Right lobe of liver (tissue), 6 donors: ENCODE results near the gene PTPRN2. TPM values are rescaled to one million over a fixed set of nuclear protein-coding genes. Genes with fewer than 3 reads are reported as not detected.

ENCODE experiments used
- ATAC-seq, 4 donors: fragments of 200-7000 bp; cut with Tn5 transposase; one replicate each; pipeline ENCODE4 v1.9.1; 2020; ENCODE audit warnings: mild to moderate bottlenecking in 4 of 4, moderate library complexity in 4 of 4
- DNase-seq, 3 donors: peaks; one replicate each; pipeline ENCODE4 v3.0.0-alpha.2; 2020
- H3K27ac ChIP-seq, 3 donors: fragments of 200-600 bp; one replicate each; pipeline ENCODE4 v1.8.0; 2022
- H3K27me3 ChIP-seq, 2 donors: fragments of 200-600 bp; one replicate each; pipeline ENCODE4 v1.8.0; 2022
- H3K36me3 ChIP-seq, 4 donors: fragments of 200-600 bp; sonication (generic) in 1 of 4; one replicate each; pipeline versions ENCODE4 v1.5.1 to v1.8.0; 2017 to 2022; ENCODE audit warnings: control low read depth in 1 of 4
- H3K4me1 ChIP-seq, 4 donors: fragments of 200-600 bp; sonication (generic) in 1 of 4; one replicate each; pipeline versions ENCODE4 v1.5.1 to v1.8.0; 2017 to 2022; ENCODE audit warnings: control low read depth in 1 of 4
- H3K4me3 ChIP-seq, 3 donors: fragments of 200-600 bp; one replicate each; pipeline ENCODE4 v1.8.0; 2022
- H3K9me3 ChIP-seq, 4 donors: fragments of 200-600 bp; sonication (generic) in 1 of 4; one replicate each; pipeline versions ENCODE4 v1.5.1 to v1.8.0; 2017 to 2022; ENCODE audit warnings: control low read depth in 1 of 4
- POLR2A ChIP-seq: fragments of 450-650 bp; IDR thresholded peaks from one replicate; pipeline ENCODE4 v1.6.1; 2017; ENCODE audit warnings: antibody characterized with exemption, mild to moderate bottlenecking
- WGBS: methylation state at CpG from one replicate; pipeline ENCODE4 v1.1.6; 2018; ENCODE audit warnings: low coverage, low lambda C conversion rate; ENCODE audit not compliant: insufficient coverage; ENCODE audit errors: missing lambda C conversion rate; 5-methylcytosine and 5-hydroxymethylcytosine counted together
- intact Hi-C, 2 donors: fragments of 100-400 bp; cut with DNase I; formaldehyde crosslinking; loops; one replicate each; pipeline versions ENCODE4 v1.11.2 to v1.14.1; 2022
- total RNA-seq, 6 experiments: library from RNA; depleted of rRNA in 2 of 6; stranded (reverse); fragments of >200 nt in 2 of 6; fragmentation: NEBNext Ultra II Directional in 3 of 6; extraction: Animal tissue kit (Norgen Biotek cat#: 25700) in 3 of 6; gene quantifications; one replicate each; pipeline versions ENCODE4 v1.1.0 to v1.2.4, GENCODE V29; 2016 to 2023
- TF ChIP-seq, protein P1 (sequence below), 4 donors: fragments of 200-600 bp in 3 of 4; fragments of 450-650 bp in 1 of 4; IDR thresholded peaks; one replicate each; pipeline versions ENCODE4 v1.5.1 to v1.8.0; 2016 to 2022; ENCODE audit warnings: antibody characterized with exemption in 4 of 4, mild to moderate bottlenecking in 2 of 4
- donor health status: DM: no; HTN: yes; CAD: no.
- donor health status: DM: no; HTN: no; CAD: no.
- donor health status: DM: no; HTN: no; CAD: no.
- donor health status: DM: no; HTN: yes; CAD: no.
- donor health status: DM: no; HTN: yes; CAD: no.

PTPRN2 gene
- total RNA-seq, 6 experiments from 2014 or later, result 0.15 to 0.87 (median 0.67) TPM

DNA sequence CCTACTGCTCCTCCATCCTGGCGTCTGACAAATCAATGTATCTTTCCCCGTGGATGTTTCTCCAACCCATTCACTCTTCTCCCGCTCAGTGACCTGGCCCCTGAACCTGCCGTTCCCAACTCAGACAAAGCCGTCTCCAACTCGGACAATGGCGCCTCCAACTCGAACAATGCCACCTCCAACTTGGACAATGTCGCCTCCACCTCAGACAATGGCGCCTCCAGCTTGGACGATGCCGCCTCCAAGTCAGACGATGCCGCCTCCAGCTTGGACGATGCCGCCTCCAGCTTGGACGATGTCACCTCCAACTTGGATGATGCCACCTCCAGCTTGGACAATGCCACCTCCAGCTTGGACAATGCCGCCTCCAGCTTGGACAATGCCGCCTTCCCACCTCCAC, 642.2 kb downstream of the PTPRN2 start:
- Histone ChIP-seq H3K4me3 (no peak overlapping the region), H3K9me3 (no peaks in the 10 kb centered on the region), H3K36me3 (no peaks in the 10 kb centered on the region), H3K4me1 (no peaks in the 10 kb centered on the region), H3K27me3 (no peaks in the 10 kb centered on the region), H3K27ac (no peak overlapping the region)
- WGBS, result 81% methylated on average over 14 of the region's 19 CpGs
- DNase-seq (no peak), ATAC-seq (no peak)
- intact Hi-C loops, result no loop called here
- TF ChIP-seq, protein P1, sequence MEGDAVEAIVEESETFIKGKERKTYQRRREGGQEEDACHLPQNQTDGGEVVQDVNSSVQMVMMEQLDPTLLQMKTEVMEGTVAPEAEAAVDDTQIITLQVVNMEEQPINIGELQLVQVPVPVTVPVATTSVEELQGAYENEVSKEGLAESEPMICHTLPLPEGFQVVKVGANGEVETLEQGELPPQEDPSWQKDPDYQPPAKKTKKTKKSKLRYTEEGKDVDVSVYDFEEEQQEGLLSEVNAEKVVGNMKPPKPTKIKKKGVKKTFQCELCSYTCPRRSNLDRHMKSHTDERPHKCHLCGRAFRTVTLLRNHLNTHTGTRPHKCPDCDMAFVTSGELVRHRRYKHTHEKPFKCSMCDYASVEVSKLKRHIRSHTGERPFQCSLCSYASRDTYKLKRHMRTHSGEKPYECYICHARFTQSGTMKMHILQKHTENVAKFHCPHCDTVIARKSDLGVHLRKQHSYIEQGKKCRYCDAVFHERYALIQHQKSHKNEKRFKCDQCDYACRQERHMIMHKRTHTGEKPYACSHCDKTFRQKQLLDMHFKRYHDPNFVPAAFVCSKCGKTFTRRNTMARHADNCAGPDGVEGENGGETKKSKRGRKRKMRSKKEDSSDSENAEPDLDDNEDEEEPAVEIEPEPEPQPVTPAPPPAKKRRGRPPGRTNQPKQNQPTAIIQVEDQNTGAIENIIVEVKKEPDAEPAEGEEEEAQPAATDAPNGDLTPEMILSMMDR (IDR thresholded peaks at IDR 0.05), result no peak
- no peak for TF ChIP-seq POLR2A

DNA sequence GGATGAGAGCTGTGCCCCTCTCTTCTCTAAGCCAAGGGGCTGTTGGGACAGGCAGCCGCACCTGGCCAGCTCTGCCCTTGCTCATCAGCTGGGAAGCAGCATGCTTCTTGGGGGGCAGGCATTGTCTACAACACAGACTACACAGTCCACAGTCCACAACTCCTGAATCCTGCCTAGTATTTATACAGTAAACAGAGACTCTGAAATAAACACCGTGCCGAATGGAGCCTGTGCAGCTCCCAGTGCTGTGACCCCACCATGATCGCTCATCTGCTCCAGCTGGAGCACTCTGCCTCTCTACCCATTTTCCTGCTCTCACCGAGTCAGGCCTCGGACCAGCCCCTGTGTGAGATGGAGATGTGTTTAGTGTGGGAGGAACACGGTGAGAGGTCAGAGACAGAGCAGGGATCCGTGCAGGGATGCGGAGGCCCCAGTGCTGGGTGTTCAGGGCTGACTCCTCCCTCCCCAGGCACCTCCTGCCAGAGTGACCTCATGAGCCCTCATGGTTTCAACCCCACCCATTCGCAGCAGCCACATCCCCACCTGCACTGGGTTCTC, 642.8 kb downstream of the PTPRN2 start:
- TF ChIP-seq POLR2A, result no peak
- TF ChIP-seq, protein P1 (IDR thresholded peaks at IDR 0.05), result no peak
- no peaks in the 10 kb centered on the region for H3K4me1 ChIP-seq
- H3K36me3 ChIP-seq, result no peaks in the 10 kb centered on the region
- H3K4me3 ChIP-seq, result no peak overlapping the region
- no peak for ATAC-seq
- WGBS, result 70% methylated on average over 2 of the region's 10 CpGs
- no peak overlapping the region for H3K27ac ChIP-seq
- DNase-seq, result no peak
- intact Hi-C loops, result no loop called here
- no peaks in the 10 kb centered on the region for H3K27me3 ChIP-seq
- no peaks in the 10 kb centered on the region for H3K9me3 ChIP-seq

DNA sequence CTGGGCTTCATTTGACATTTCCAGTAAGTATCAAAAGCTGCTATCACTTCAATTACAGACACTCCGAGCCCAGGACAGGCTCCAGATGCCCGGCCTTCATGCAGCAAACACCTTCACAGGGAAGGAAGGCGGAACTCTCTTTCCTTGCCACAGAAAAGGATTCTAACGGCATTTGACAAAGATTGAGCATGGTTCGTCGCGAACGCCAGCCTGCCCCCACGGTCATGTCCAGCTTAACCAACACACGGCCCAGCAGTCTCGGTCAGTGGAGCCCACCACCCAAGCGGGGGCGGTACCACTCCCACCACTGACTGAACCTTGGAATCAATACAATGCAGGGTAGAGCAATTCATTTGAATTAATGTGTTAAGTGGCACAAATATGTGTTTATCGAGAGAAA, 643.6 kb downstream of the PTPRN2 start:
- TF ChIP-seq POLR2A, result no peak
- TF ChIP-seq, protein P1 (IDR thresholded peaks at IDR 0.05), result no peak
- H3K27ac ChIP-seq, result no peak overlapping the region
- ATAC-seq (no peak), DNase-seq (no peak)
- H3K36me3 ChIP-seq, result no peaks in the 10 kb centered on the region
- H3K4me3 ChIP-seq, result no peak overlapping the region
- H3K4me1 ChIP-seq, result no peaks in the 10 kb centered on the region
- no peaks in the 10 kb centered on the region for H3K27me3 ChIP-seq
- no peaks in the 10 kb centered on the region for H3K9me3 ChIP-seq
- WGBS, result 91% methylated on average over 12 of the region's 14 CpGs
- intact Hi-C loops, result no loop called here

DNA sequence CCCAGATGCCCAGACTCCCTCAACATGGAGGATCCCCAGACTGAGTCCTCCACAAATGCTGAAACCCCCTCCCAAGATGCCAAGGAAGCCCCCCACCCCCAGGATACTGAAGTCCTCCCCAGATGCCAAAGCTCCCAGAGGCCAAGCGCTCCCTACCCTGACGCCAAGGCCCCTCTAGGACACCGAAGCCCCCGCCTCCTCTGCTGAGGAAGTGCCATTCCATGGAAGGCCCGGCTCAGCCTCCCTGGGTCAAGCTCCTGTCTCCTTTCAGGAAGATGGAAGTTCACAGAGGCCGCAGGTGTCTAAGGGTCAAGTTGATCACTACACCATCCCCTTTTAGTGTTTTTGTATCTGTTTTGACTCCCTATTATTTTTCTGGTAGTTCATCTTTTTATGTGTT, 644.1 kb downstream of the PTPRN2 start:
- ATAC-seq (no peak), DNase-seq (no peak)
- H3K9me3 ChIP-seq, result no peaks in the 10 kb centered on the region
- WGBS, result 80% methylated on average over 1 of the region's 6 CpGs
- H3K36me3 ChIP-seq, result no peaks in the 10 kb centered on the region
- intact Hi-C loops, result no loop called here
- no peaks in the 10 kb centered on the region for H3K4me1 ChIP-seq
- H3K4me3 ChIP-seq, result no peak overlapping the region
- no peak overlapping the region for H3K27ac ChIP-seq
- TF ChIP-seq POLR2A, result no peak
- TF ChIP-seq, protein P1 (IDR thresholded peaks at IDR 0.05), result no peak
- H3K27me3 ChIP-seq, result no peaks in the 10 kb centered on the region

DNA sequence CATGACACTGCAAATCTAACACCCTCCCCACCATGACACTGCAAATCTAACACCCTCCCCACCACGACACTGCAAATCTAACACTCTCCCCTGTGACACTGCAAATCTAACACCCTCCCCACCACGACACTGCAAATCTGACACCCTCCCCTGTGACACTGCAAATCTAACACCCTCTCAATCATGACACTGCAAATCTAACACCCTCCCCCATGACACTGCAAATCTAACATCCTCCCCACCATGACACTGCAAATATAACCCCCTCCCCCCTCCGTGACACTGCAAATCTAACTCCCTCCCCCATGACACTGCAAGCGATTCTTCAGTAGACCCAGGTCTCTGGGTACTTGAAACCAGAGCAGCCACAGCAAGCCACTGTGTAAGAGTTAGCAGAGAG, 646.4 kb downstream of the PTPRN2 start:
- Histone ChIP-seq H3K27me3 (no peaks in the 10 kb centered on the region), H3K9me3 (no peaks in the 10 kb centered on the region), H3K4me3 (no peak overlapping the region), H3K4me1 (no peaks in the 10 kb centered on the region), H3K27ac (no peak overlapping the region), H3K36me3 (no peaks in the 10 kb centered on the region)
- DNase-seq, result no peak
- WGBS, result 77% methylated on average over 4 of the region's 4 CpGs
- intact Hi-C loops, result no loop called here
- no peak for TF ChIP-seq POLR2A
- TF ChIP-seq, protein P1 (IDR thresholded peaks at IDR 0.05), result no peak
- no peak for ATAC-seq
